ENCODE data around the gene ZC3H11A.
"Not testable (repeated sequence)": the region's sequence is repeated elsewhere in the genome, so short reads cannot be mapped to it uniquely, and the experiment has no call there.

ZC3H11A gene

GRCh38 chr1:203778789-203779188 lies 16.6 kb upstream of the ZC3H11A start:
- in situ Hi-C loops (cut with HindIII; ENCODE audit: low sequenced_read_pairs), result no loop called here

- in situ Hi-C loops (cut with HindIII; ENCODE audit: low sequenced_read_pairs), result no loop called here
Observed at GRCh38 chr1:203781962-203782361, 13.5 kb upstream of the ZC3H11A start.

GRCh38 chr1:203789966-203790365 lies 5.5 kb upstream of the ZC3H11A start:
- in situ Hi-C loops (cut with HindIII; ENCODE audit: low sequenced_read_pairs), result loop anchor here (5.0 kb wide), 2 partner anchors 63 to 208 kb away; no protein-coding TSS in a partner anchor

GRCh38 chr1:203791498-203791897 lies 3.9 kb upstream of the ZC3H11A start:
- in situ Hi-C loops (cut with HindIII; ENCODE audit: low sequenced_read_pairs), result loop anchor here (5.0 kb wide), 2 partner anchors 64 to 209 kb away; no protein-coding TSS in a partner anchor

GRCh38 chr1:203792486-203792885 lies 2.9 kb upstream of the ZC3H11A start:
- in situ Hi-C loops (cut with HindIII; ENCODE audit: low sequenced_read_pairs), result loop anchor here (5.0 kb wide), 2 partner anchors 65 to 210 kb away; no protein-coding TSS in a partner anchor

GRCh38 chr1:203793561-203793960 lies 1.9 kb upstream of the ZC3H11A start:
- in situ Hi-C loops (cut with HindIII; ENCODE audit: low sequenced_read_pairs), result loop anchor here (5.0 kb wide), 2 partner anchors 66 to 211 kb away; no protein-coding TSS in a partner anchor

- in situ Hi-C loops (cut with HindIII; ENCODE audit: low sequenced_read_pairs), result loop anchor here (5.0 kb wide), 2 partner anchors 68 to 213 kb away; no protein-coding TSS in a partner anchor
Observed at GRCh38 chr1:203794764-203795440, 521 bp upstream of the ZC3H11A start.

GRCh38 chr1:203796236-203796605 lies 798 bp downstream of the ZC3H11A start:
- in situ Hi-C loops (cut with HindIII; ENCODE audit: low sequenced_read_pairs), result no loop called here

- in situ Hi-C loops (cut with HindIII; ENCODE audit: low sequenced_read_pairs), result no loop called here
Observed at GRCh38 chr1:203797216-203797615, 1.8 kb downstream of the ZC3H11A start.

- in situ Hi-C loops (cut with HindIII; ENCODE audit: low sequenced_read_pairs), result no loop called here
Observed at GRCh38 chr1:203797948-203798655, 2.7 kb downstream of the ZC3H11A start.

GRCh38 chr1:203799157-203799556 lies 3.7 kb downstream of the ZC3H11A start:
- in situ Hi-C loops (cut with HindIII; ENCODE audit: low sequenced_read_pairs), result no loop called here

GRCh38 chr1:203799971-203800370 lies 4.5 kb downstream of the ZC3H11A start:
- in situ Hi-C loops (cut with HindIII; ENCODE audit: low sequenced_read_pairs), result no loop called here

- in situ Hi-C loops (cut with HindIII; ENCODE audit: low sequenced_read_pairs), result no loop called here
Observed at GRCh38 chr1:203805689-203806088, 10.3 kb downstream of the ZC3H11A start.

GRCh38 chr1:203807196-203807595 lies 11.8 kb downstream of the ZC3H11A start:
- in situ Hi-C loops (cut with HindIII; ENCODE audit: low sequenced_read_pairs), result no loop called here

- in situ Hi-C loops (cut with HindIII; ENCODE audit: low sequenced_read_pairs), result no loop called here
Observed at GRCh38 chr1:203813581-203814341, 18.3 kb downstream of the ZC3H11A start.

GRCh38 chr1:203818399-203818798 lies 23.0 kb downstream of the ZC3H11A start:
- in situ Hi-C loops (cut with HindIII; ENCODE audit: low sequenced_read_pairs), result no loop called here

GRCh38 chr1:203823306-203823705 lies 27.9 kb downstream of the ZC3H11A start:
- in situ Hi-C loops (cut with HindIII; ENCODE audit: low sequenced_read_pairs), result no loop called here

- in situ Hi-C loops (cut with HindIII; ENCODE audit: low sequenced_read_pairs), result no loop called here
Observed at GRCh38 chr1:203826175-203826574, 30.8 kb downstream of the ZC3H11A start.

GRCh38 chr1:203828002-203828401 lies 32.6 kb downstream of the ZC3H11A start:
- in situ Hi-C loops (cut with HindIII; ENCODE audit: low sequenced_read_pairs), result no loop called here

GRCh38 chr1:203828503-203828902 lies 33.1 kb downstream of the ZC3H11A start:
- in situ Hi-C loops (cut with HindIII; ENCODE audit: low sequenced_read_pairs), result no loop called here

GRCh38 chr1:203829247-203829646 lies 33.8 kb downstream of the ZC3H11A start:
- in situ Hi-C loops (cut with HindIII; ENCODE audit: low sequenced_read_pairs), result not testable (repeated sequence)

Measured in endothelial cell of hepatic sinusoid (primary cell).